ENCODE data around the gene HCN2. TPM values are rescaled to one million over a fixed set of nuclear protein-coding genes. Genes with fewer than 3 reads are reported as not detected.
A peak's percentile ranks its signal among the peaks of the same experiment; 100 is the strongest.
"Not testable (repeated sequence)": the region's sequence is repeated elsewhere in the genome, so short reads cannot be mapped to it uniquely, and the experiment has no call there.

Gene HCN2
- total RNA-seq, 2 donors from 2014 or later: 0.15 to 0.75 TPM

DNA sequence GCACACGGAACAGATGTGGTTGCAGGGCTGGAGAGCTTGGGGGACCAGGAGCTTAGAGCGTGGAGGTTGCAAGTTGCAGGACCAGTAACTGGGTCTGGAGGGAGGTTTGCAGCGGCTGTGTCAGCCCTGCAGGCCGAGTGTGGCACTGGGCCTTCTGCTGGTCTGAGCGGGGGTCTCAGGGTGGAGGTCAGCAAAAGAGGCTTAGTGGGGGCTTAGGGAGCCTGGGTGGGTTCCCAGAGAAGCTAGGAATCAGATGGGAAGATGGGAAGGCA is 5.8 kb upstream of the HCN2 start:
- Histone ChIP-seq H3K36me3 (ENCODE audit: control insufficient read depth, insufficient read depth, low read length) (peaks cover 33% of the 10 kb centered on the region), H3K27ac (ENCODE audit: low read depth, low read length) (no peak overlapping the region), H3K4me3 (ENCODE audit: low read length) (no peak overlapping the region), H3K4me1 (ENCODE audit: control insufficient read depth, insufficient read depth, low read length) (no peaks in the 10 kb centered on the region), H3K27me3 (ENCODE audit: control insufficient read depth, insufficient read depth, low read length, poor library complexity, severe bottlenecking) (peaks cover 9% of the 10 kb centered on the region), H3K9me3 (ENCODE audit: control insufficient read depth, low read length) (no peaks in the 10 kb centered on the region), H3K9ac (ENCODE audit: extremely low read depth, low read length, poor library complexity, severe bottlenecking) (no peak overlapping the region)
- no peaks in the 10 kb centered on the region for H3K9me3 Mint-ChIP-seq
- TF ChIP-seq, protein P1, sequence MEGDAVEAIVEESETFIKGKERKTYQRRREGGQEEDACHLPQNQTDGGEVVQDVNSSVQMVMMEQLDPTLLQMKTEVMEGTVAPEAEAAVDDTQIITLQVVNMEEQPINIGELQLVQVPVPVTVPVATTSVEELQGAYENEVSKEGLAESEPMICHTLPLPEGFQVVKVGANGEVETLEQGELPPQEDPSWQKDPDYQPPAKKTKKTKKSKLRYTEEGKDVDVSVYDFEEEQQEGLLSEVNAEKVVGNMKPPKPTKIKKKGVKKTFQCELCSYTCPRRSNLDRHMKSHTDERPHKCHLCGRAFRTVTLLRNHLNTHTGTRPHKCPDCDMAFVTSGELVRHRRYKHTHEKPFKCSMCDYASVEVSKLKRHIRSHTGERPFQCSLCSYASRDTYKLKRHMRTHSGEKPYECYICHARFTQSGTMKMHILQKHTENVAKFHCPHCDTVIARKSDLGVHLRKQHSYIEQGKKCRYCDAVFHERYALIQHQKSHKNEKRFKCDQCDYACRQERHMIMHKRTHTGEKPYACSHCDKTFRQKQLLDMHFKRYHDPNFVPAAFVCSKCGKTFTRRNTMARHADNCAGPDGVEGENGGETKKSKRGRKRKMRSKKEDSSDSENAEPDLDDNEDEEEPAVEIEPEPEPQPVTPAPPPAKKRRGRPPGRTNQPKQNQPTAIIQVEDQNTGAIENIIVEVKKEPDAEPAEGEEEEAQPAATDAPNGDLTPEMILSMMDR (conservative IDR thresholded peaks at IDR 0.05): no peak
- peaks cover 13% of the 10 kb centered on the region for H3K27me3 Mint-ChIP-seq (ENCODE audit: insufficient read depth)
- H3K36me3 Mint-ChIP-seq (ENCODE audit: low read depth): peaks cover 9% of the 10 kb centered on the region
- no peak for DNase-seq
- no peak overlapping the region for H3K4me3 Mint-ChIP-seq
- H3K4me1 Mint-ChIP-seq: peaks cover 3% of the 10 kb centered on the region
- 95 to 100% methylated on average over 1 to 5 of the region's 5 CpGs for WGBS, 2 experiments (ENCODE audit: insufficient coverage in 1 of 2, insufficient read length in 1 of 2)
- H3K27ac Mint-ChIP-seq: peak overlapping the region; percentile 78

DNA sequence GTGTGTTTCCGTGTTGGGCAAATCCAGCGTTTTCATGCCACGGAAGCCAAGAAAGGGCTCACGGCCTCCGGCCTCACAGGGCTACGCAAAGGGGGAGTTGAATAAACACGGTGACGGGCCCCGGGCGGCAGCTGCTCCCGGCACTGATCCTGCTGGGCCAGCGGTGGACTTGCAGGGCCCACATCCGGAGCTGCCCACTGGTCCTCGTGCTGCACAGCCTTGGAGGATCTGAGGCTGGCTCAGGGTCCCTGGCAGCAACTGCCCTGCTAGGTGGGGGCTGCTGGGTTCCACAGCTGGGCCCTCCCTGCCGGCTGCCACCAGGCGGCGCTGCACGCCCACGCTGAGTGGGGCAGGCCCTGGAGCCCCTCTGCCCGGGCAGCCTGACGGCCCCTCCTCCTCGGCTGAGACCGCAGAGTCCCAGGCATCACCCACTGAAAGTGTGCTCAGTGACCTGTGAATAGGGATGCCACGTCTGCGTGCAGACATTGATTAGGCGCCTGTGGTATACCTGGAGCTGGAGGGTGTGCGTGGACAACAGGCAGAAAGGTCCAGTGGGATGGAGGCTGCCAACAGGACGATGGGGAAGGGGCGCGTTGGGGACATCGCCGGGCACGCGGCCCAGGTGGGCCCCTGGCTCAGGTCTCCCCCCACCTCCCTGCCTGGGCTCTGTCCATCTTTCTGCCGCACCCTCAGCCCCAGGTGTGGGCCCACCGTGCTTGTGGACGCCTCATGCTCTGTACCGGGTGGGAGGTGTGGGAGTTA is 5.3 kb upstream of the HCN2 start:
- no peak overlapping the region for H3K4me3 ChIP-seq (ENCODE audit: low read length)
- peaks cover 32% of the 10 kb centered on the region for H3K36me3 ChIP-seq (ENCODE audit: control insufficient read depth, insufficient read depth, low read length)
- Mint-ChIP-seq H3K36me3 (ENCODE audit: low read depth) (peaks cover 9% of the 10 kb centered on the region), H3K4me3 (no peak overlapping the region), H3K27me3 (ENCODE audit: insufficient read depth) (peaks cover 17% of the 10 kb centered on the region), H3K9me3 (no peaks in the 10 kb centered on the region), H3K27ac (peak overlapping the region; percentile 78), H3K4me1 (peaks cover 3% of the 10 kb centered on the region)
- 57 to 66% methylated on average over 30 to 38 of the region's 38 CpGs for WGBS, 2 experiments (ENCODE audit: insufficient coverage in 1 of 2, insufficient read length in 1 of 2)
- H3K27ac ChIP-seq (ENCODE audit: low read depth, low read length): no peak overlapping the region
- H3K27me3 ChIP-seq (ENCODE audit: control insufficient read depth, insufficient read depth, low read length, poor library complexity, severe bottlenecking): peaks cover 14% of the 10 kb centered on the region
- H3K9me3 ChIP-seq (ENCODE audit: control insufficient read depth, low read length): no peaks in the 10 kb centered on the region
- TF ChIP-seq, protein P1 (conservative IDR thresholded peaks at IDR 0.05): peak; percentile 97
- no peaks in the 10 kb centered on the region for H3K4me1 ChIP-seq (ENCODE audit: control insufficient read depth, insufficient read depth, low read length)
- H3K9ac ChIP-seq (ENCODE audit: extremely low read depth, low read length, poor library complexity, severe bottlenecking): no peak overlapping the region
- peak; percentile 93 for DNase-seq

DNA sequence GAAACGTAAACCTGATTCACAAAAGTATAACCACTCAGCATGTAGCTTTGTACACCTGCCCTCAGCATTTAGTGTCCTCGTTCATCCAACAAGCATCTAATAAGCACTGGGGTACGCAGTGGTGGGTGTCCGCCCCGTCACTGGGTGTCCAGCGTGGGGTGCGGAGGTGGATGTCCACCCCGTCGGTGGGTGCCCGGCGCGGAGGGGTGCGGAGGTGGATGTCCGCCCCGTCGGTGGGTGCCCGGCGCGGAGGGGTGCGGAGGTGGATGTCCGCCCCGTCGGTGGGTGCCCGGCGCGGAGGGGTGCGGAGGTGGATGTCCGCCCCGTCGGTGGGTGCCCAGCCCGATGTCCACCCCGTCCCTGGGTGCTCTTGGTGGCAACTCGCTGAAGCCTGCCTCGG is 4.5 kb upstream of the HCN2 start:
- H3K36me3 Mint-ChIP-seq (ENCODE audit: low read depth); H3K4me1 Mint-ChIP-seq; H3K4me3 Mint-ChIP-seq; H3K4me3 ChIP-seq (ENCODE audit: low read length); H3K27ac ChIP-seq (ENCODE audit: low read depth, low read length); DNase-seq; H3K9me3 ChIP-seq (ENCODE audit: control insufficient read depth, low read length); H3K9ac ChIP-seq (ENCODE audit: extremely low read depth, low read length, poor library complexity, severe bottlenecking); H3K9me3 Mint-ChIP-seq; H3K4me1 ChIP-seq (ENCODE audit: control insufficient read depth, insufficient read depth, low read length); H3K27ac Mint-ChIP-seq: not testable (repeated sequence)
- peaks cover 17% of the 10 kb centered on the region for H3K27me3 Mint-ChIP-seq (ENCODE audit: insufficient read depth)
- Histone ChIP-seq H3K36me3 (ENCODE audit: control insufficient read depth, insufficient read depth, low read length) (peaks cover 25% of the 10 kb centered on the region), H3K27me3 (ENCODE audit: control insufficient read depth, insufficient read depth, low read length, poor library complexity, severe bottlenecking) (peaks cover 15% of the 10 kb centered on the region)
- WGBS, 2 experiments (ENCODE audit: insufficient coverage in 1 of 2, insufficient read length in 1 of 2): 91 to 92% methylated on average over 8 to 25 of the region's 34 CpGs
